A673 (cell line): ENCODE results near the gene STMP1. TPM values are rescaled to one million over a fixed set of nuclear protein-coding genes. Genes with fewer than 3 reads are reported as not detected.

Experiments
- BruUV-seq: library from RNA; stranded (reverse); fragments of 400-500 nt; replicated peaks from 2 replicates; lab custom pipeline; 2021; lab: Mats Ljungman, UMichigan
- CTCF ChIA-PET: fragments of 300-600 bp; sonication (Branson Sonifier 250); formaldehyde crosslinking; loops from one replicate; lab custom pipeline; 2022; ENCODE audit warnings: antibody characterized with exemption; lab: Charles Lee
- POLR2A ChIA-PET: fragments of 300-600 bp; sonication (Branson Sonifier 250); formaldehyde crosslinking; loops from one replicate; lab custom pipeline; 2022; ENCODE audit warnings: antibody characterized with exemption; ENCODE audit not compliant: low non-redundant PET; lab: Charles Lee
- DNase-seq: peaks from one replicate; pipeline ENCODE4 v3.0.0-alpha.2; 2015; ENCODE audit warnings: low spot score
- H3K27ac ChIP-seq: fragments of 200-600 bp; sonication (generic); 2 replicates; pipeline ENCODE4 v1.5.1; 2016; ENCODE audit warnings: mixed run types, low read depth, mild to moderate bottlenecking, mixed read lengths, antibody characterized with exemption, low read length; ENCODE audit not compliant: poor library complexity, severe bottlenecking
- H3K27me3 ChIP-seq: fragments of 200-600 bp; sonication (generic); replicated peaks from 2 replicates; pipeline ENCODE4 v1.6.1; 2017; ENCODE audit warnings: mixed run types, low read depth, mild to moderate bottlenecking, mixed read lengths, antibody characterized with exemption, low read length; ENCODE audit not compliant: insufficient read depth, poor library complexity
- H3K36me3 ChIP-seq: fragments of 200-600 bp; sonication (generic); 2 replicates; pipeline ENCODE4 v1.6.1; 2016; ENCODE audit warnings: mixed run types, mild to moderate bottlenecking, mixed read lengths, antibody characterized with exemption, low read length; ENCODE audit not compliant: insufficient read depth, poor library complexity, severe bottlenecking
- H3K4me1 ChIP-seq: fragments of 200-600 bp; sonication (generic); 2 replicates; pipeline ENCODE4 v1.6.1; 2017; ENCODE audit warnings: mixed run types, mild to moderate bottlenecking, mixed read lengths, antibody characterized with exemption, low read length; ENCODE audit not compliant: insufficient read depth, poor library complexity, severe bottlenecking
- H3K4me3 ChIP-seq: fragments of 200-600 bp; sonication (generic); 2 replicates; pipeline ENCODE4 v1.5.1; 2016; ENCODE audit warnings: low read depth, mixed run types, mild to moderate bottlenecking, mixed read lengths, low read length; ENCODE audit not compliant: poor library complexity, severe bottlenecking
- H3K9me3 ChIP-seq: fragments of 200-600 bp; sonication (generic); 2 replicates; pipeline ENCODE4 v1.6.1; 2016; ENCODE audit warnings: mixed run types, low read depth, mild to moderate bottlenecking, mixed read lengths, antibody characterized with exemption, low read length; ENCODE audit not compliant: poor library complexity, severe bottlenecking
- CTCF ChIP-seq: fragments of 300-800, 200-600 bp; sonication (generic); conservative IDR thresholded peaks from 2 replicates; pipeline ENCODE4 v1.5.1; 2017; ENCODE audit warnings: low read depth, mild to moderate bottlenecking, antibody characterized with exemption, low read length, moderate library complexity, mixed read lengths
- EZH2 ChIP-seq: fragments of 200-600 bp; sonication (generic); IDR thresholded peaks from 2 replicates; pipeline ENCODE4 v1.6.1; 2017; ENCODE audit warnings: borderline replicate concordance, low read depth, mild to moderate bottlenecking, mixed read lengths, antibody characterized with exemption, low read length; ENCODE audit not compliant: poor library complexity, severe bottlenecking
- intact Hi-C: fragments of 100-400 bp; cut with micrococcal nuclease; formaldehyde crosslinking; loops from one replicate; pipeline ENCODE4 v1.10.0; 2022; ENCODE audit not compliant: unreplicated experiment
- total RNA-seq: library from RNA; stranded (reverse); gene quantifications from 2 replicates; pipeline ENCODE4 v1.2.3, GENCODE V29; 2021

Gene STMP1
- total RNA-seq, 1 experiment from 2014 or later = 33.4 TPM

- Histone ChIP-seq H3K4me3 (no peak overlapping the region), H3K27ac (no peak overlapping the region), H3K4me1 (peaks cover 5% of the 10 kb centered on the region), H3K9me3 (no peaks in the 10 kb centered on the region), H3K36me3 (peaks cover 17% of the 10 kb centered on the region), H3K27me3 (no peaks in the 10 kb centered on the region)
- no TSS peak for BruUV-seq
- CTCF ChIA-PET = interaction anchor here (0.6 to 1.7 kb wide), 8 partner anchors 11 to 1954 kb away, joined by 3 to 9 read pairs (median 4); no protein-coding TSS in a partner anchor
- no peak for DNase-seq
- intact Hi-C loops = loop anchor here (5.0 kb wide), 2 partner anchors 124 to 334 kb away; no protein-coding TSS in a partner anchor
- TF ChIP-seq EZH2 (no peak), CTCF (no peak)
- POLR2A ChIA-PET = no interaction called here
Measured at GRCh38 chr7:135673360-135673706, 11.0 kb downstream of the STMP1 start.

- ChIA-PET POLR2A (no interaction called here), CTCF (no interaction called here)
- no peak overlapping the region for H3K27ac ChIP-seq
- H3K36me3 ChIP-seq = peaks cover 17% of the 10 kb centered on the region
- intact Hi-C loops = no loop called here
- no TSS peak for BruUV-seq
- no peak overlapping the region for H3K4me3 ChIP-seq
- DNase-seq = no peak
- H3K4me1 ChIP-seq = no peaks in the 10 kb centered on the region
- no peak for TF ChIP-seq CTCF
- no peak for TF ChIP-seq EZH2
- no peaks in the 10 kb centered on the region for H3K9me3 ChIP-seq
- H3K27me3 ChIP-seq = no peaks in the 10 kb centered on the region
Measured at GRCh38 chr7:135678612-135679575, 16.6 kb downstream of the STMP1 start.

GRCh38 chr7:135681762-135682161, 19.4 kb downstream of the STMP1 start:
- Histone ChIP-seq H3K27ac (no peak overlapping the region), H3K4me1 (no peaks in the 10 kb centered on the region), H3K27me3 (no peaks in the 10 kb centered on the region), H3K36me3 (no peaks in the 10 kb centered on the region), H3K9me3 (no peaks in the 10 kb centered on the region), H3K4me3 (no peak overlapping the region)
- intact Hi-C loops = no loop called here
- DNase-seq = no peak
- TF ChIP-seq CTCF (no peak), EZH2 (no peak)
- ChIA-PET POLR2A (no interaction called here), CTCF (no interaction called here)
- no TSS peak for BruUV-seq
